GM13977 (cell line): ENCODE data around the gene EGR1.

Experiments
- DNase-seq: peaks from one replicate; pipeline ENCODE4 v3.0.0; 2012; ENCODE audit warnings: low spot score
- CTCF ChIP-seq: IDR thresholded peaks from 2 replicates; pipeline ENCODE4 v1.5.1; 2012; ENCODE audit warnings: mild to moderate bottlenecking, control low read depth; ENCODE audit not compliant: insufficient read depth; ENCODE audit errors: extremely low read depth, missing control alignments
- in situ Hi-C: fragments of 300-500 bp; cut with MboI; formaldehyde crosslinking; loops from one replicate; pipeline ENCODE4 v1.12.0; 2022; ENCODE audit warnings: low sequenced_read_pairs, low pct_unique_long_range_greater_than_20kb, mixed read lengths, inconsistent platforms; ENCODE audit not compliant: unreplicated experiment

EGR1 gene

GRCh38 chr5:138515556-138516245 is 50.4 kb downstream of the EGR1 start:
- TF ChIP-seq CTCF: no peak
- in situ Hi-C loops: no loop called here

GRCh38 chr5:138517437-138517836 is 52.2 kb downstream of the EGR1 start:
- in situ Hi-C loops: no loop called here
- TF ChIP-seq CTCF: no peak
- no peak for DNase-seq

More at GRCh38 chr5:138515556-138516245, 50.4 kb downstream of the EGR1 start:
- DNase-seq: no peak
